ENCODE results near the gene HS3ST3A1. TPM values are rescaled to one million over a fixed set of nuclear protein-coding genes. Genes with fewer than 3 reads are reported as not detected.

Gene HS3ST3A1
- total RNA-seq, 1 donor from 2014 or later: 8.6 TPM

DNA sequence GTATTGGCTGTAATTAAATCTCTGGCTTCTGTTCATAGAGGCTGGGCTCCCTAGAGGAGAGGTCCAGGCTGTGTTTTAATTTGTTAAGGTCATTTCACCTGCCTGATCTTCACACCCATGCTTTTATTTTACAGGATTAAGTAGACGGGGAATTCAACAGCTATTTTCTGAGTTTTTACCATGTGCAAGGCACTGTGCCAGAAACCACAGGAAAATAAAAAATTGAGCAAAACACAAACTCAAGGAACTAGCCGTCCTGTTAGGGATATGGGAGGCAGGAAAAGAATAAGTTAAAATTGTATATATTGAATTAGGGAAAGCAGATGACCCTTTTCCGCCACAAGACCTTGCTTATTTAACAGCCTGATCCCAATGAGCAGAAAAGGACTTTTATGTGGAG lies 29.1 kb downstream of the HS3ST3A1 start:
- no peaks in the 10 kb centered on the region for H3K9me3 ChIP-seq
- TF ChIP-seq, protein P1, sequence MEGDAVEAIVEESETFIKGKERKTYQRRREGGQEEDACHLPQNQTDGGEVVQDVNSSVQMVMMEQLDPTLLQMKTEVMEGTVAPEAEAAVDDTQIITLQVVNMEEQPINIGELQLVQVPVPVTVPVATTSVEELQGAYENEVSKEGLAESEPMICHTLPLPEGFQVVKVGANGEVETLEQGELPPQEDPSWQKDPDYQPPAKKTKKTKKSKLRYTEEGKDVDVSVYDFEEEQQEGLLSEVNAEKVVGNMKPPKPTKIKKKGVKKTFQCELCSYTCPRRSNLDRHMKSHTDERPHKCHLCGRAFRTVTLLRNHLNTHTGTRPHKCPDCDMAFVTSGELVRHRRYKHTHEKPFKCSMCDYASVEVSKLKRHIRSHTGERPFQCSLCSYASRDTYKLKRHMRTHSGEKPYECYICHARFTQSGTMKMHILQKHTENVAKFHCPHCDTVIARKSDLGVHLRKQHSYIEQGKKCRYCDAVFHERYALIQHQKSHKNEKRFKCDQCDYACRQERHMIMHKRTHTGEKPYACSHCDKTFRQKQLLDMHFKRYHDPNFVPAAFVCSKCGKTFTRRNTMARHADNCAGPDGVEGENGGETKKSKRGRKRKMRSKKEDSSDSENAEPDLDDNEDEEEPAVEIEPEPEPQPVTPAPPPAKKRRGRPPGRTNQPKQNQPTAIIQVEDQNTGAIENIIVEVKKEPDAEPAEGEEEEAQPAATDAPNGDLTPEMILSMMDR (IDR thresholded peaks at IDR 0.05): no peak
- TF ChIP-seq POLR2AphosphoS5 (IDR thresholded peaks at IDR 0.05; ENCODE audit: insufficient read depth in 1 of 2, low read depth in 1 of 2) (no peak), POLR2A (IDR thresholded peaks at IDR 0.05) (no peak)
- no peaks in the 10 kb centered on the region for H3K36me3 ChIP-seq
- peaks cover 21% of the 10 kb centered on the region for H3K4me1 ChIP-seq
- no peak overlapping the region for H3K27ac ChIP-seq
- DNase-seq (ENCODE audit: extremely low spot score in 2 of 2): no peak
- H3K27me3 ChIP-seq: no peaks in the 10 kb centered on the region
- intact Hi-C loops (cut with DNase I): no loop called here
- H3K4me3 ChIP-seq: no peak overlapping the region

DNA sequence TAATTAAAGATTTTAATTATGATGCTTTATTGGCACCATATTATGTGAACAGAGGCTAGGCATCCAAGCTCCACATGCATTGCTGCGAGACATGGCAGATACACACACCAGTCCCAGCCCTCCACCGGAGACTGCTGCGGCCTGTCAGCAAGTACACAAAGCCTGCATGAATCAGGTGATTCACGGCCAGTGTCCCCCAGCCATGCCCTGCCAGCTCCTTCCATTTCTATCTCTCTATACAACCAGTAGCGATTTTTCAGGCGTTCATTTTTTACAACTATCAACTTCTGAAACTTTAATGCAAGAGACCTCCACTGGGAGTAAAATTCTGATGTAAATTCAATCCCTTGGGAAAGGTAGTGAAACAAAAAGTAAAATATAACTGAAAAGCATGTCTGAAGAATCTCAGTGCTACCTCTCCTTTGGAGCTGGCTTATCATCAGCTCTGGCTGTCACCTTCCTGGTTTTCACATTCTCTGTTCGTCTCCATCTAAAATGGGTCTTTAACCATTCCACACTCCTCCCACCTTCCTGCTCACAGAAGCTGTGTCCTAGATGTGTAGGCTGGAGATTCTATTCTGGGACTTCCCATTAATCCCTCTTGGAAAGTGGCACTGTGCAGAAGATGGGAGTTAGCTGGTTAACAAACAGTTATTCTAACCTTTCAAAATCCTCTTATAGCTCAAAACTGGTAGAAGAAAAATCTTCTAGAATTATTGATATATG lies 32.2 kb downstream of the HS3ST3A1 start:
- Histone ChIP-seq H3K27me3 (no peaks in the 10 kb centered on the region), H3K4me1 (peaks cover 21% of the 10 kb centered on the region), H3K9me3 (no peaks in the 10 kb centered on the region), H3K4me3 (no peak overlapping the region), H3K36me3 (no peaks in the 10 kb centered on the region), H3K27ac (no peak overlapping the region)
- no peak for DNase-seq (ENCODE audit: extremely low spot score in 2 of 2)
- intact Hi-C loops (cut with DNase I): no loop called here
- no peak for TF ChIP-seq POLR2AphosphoS5 (IDR thresholded peaks at IDR 0.05; ENCODE audit: insufficient read depth in 1 of 2, low read depth in 1 of 2)
- TF ChIP-seq, protein P1 (IDR thresholded peaks at IDR 0.05): no peak
- TF ChIP-seq POLR2A (IDR thresholded peaks at IDR 0.05): no peak

DNA sequence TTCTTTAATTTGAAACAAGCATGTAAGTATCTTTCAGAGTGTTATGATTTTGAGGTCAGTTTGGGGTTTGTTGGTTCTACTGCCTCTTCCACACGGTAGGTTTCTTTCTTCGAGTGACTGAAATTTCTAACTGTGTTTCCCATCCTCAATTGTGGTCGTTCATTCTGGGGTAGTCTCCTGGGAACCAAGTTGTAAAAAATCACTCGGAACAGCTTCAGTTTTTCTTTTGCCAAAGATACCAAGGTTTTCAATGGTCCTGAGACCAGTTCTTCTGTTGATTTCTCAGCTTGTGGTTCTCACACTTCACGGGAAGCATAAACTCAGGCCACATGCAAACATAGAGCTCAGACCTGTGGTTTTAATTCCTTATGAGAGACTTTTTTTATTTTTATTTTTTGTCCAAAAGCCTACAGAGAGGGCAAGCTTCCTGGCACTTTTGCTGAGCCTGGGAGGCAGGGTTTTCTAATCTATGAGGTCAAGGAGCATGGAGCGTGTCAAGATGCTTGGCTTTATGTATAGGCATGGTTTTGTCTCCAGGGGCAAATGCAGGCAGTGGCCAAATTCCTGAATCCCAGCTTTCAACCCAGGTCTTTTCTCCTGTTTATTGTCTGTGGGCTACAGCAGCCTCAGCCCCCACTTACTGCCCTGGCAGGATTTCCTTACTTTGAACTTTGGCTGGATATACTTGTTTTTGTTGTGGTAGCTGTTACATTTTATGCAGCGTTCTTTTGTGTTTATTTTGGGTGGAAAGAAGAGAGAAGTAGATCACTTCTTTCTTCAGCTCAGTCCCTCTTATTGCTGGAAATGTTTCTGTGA lies 32.9 kb downstream of the HS3ST3A1 start:
- no peak overlapping the region for H3K4me3 ChIP-seq
- peaks cover 21% of the 10 kb centered on the region for H3K4me1 ChIP-seq
- H3K36me3 ChIP-seq: no peaks in the 10 kb centered on the region
- DNase-seq (ENCODE audit: extremely low spot score in 2 of 2): no peak
- TF ChIP-seq, protein P1 (IDR thresholded peaks at IDR 0.05): no peak
- TF ChIP-seq POLR2A (IDR thresholded peaks at IDR 0.05): no peak
- TF ChIP-seq POLR2AphosphoS5 (IDR thresholded peaks at IDR 0.05; ENCODE audit: insufficient read depth in 1 of 2, low read depth in 1 of 2): no peak
- H3K27ac ChIP-seq: no peak overlapping the region
- no peaks in the 10 kb centered on the region for H3K9me3 ChIP-seq
- intact Hi-C loops (cut with DNase I): no loop called here
- H3K27me3 ChIP-seq: no peaks in the 10 kb centered on the region

DNA sequence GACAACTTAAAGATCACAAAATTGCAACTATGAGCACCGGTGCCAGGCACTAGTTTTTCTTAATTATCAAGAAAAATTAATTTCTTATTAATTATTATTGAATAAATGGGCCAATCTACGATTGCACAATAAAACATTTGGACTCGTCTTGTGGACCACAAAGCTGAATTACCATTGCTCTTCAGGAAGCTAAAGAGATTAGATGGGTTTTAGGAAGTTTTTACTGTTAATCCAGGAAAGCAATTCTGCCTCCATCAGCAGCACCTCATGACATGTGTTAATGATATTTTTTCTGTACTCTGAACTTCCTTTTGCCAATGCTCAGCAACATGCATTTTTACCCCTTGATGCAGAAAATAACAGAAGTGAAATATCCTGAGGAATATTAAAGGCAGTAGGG lies 37.9 kb downstream of the HS3ST3A1 start:
- Histone ChIP-seq H3K9me3 (no peaks in the 10 kb centered on the region), H3K4me3 (no peak overlapping the region), H3K27me3 (no peaks in the 10 kb centered on the region), H3K36me3 (no peaks in the 10 kb centered on the region), H3K4me1 (no peaks in the 10 kb centered on the region), H3K27ac (peak overlapping the region; percentile 73)
- intact Hi-C loops (cut with DNase I): no loop called here
- no peak for DNase-seq (ENCODE audit: extremely low spot score in 2 of 2)
- TF ChIP-seq, protein P1 (IDR thresholded peaks at IDR 0.05): no peak
- TF ChIP-seq POLR2A (IDR thresholded peaks at IDR 0.05) (no peak), POLR2AphosphoS5 (IDR thresholded peaks at IDR 0.05; ENCODE audit: insufficient read depth in 1 of 2, low read depth in 1 of 2) (no peak)

Measured in vagina (tissue), 2 donors.